ENCODE results near the gene LRG1.

DNA sequence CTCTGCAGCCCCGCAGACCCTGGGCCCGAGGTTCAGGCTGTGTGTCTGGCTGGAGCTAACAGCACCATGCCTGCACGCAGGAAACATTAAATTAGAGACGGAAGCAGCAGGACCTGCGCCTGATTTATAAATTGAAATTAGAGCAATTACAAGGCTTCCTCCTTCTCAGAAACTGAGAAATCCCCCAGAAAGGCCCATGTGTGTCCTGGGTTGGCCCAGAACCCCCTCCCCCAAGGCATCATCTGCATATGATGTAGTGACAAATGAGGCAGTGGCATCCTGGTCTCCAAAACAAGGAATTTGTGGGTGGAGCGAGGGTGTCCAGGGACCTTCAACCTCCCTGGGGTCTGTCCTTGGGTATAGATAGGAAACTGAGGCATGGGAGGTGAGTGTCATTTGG lies 46.9 kb upstream of the LRG1 start:
- TF ChIP-seq POLR2A (IDR thresholded peaks at IDR 0.05) = no peak
- no peak for TF ChIP-seq CTCF (IDR thresholded peaks at IDR 0.05)
- no peak for TF ChIP-seq POLR2AphosphoS5 (IDR thresholded peaks at IDR 0.05)
- no peak for TF ChIP-seq EP300 (IDR thresholded peaks at IDR 0.05)

Data from gastroesophageal sphincter (tissue), 3 donors.